Osteoblast (primary cell): Measurements from ENCODE around the gene IRGC. TPM values are rescaled to one million over a fixed set of nuclear protein-coding genes. Genes with fewer than 3 reads are reported as not detected.

Experiments
- DNase-seq: peaks from one replicate; pipeline ENCODE4 v3.0.0; 2011; ENCODE audit warnings: low spot score, mixed read lengths; ENCODE audit not compliant: insufficient read length; ENCODE audit errors: missing footprints
- H2AFZ ChIP-seq: 2 replicates; pipeline ENCODE4 v1.6.0; 2011; ENCODE audit warnings: mild to moderate bottlenecking, low read length
- H3K27ac ChIP-seq: 2 replicates; pipeline ENCODE4 v1.5.1; 2011; ENCODE audit warnings: mild to moderate bottlenecking, low read depth, low read length, moderate library complexity
- H3K27me3 ChIP-seq: 2 replicates; pipeline ENCODE4 v1.6.0; 2012; ENCODE audit warnings: mild to moderate bottlenecking, control low read depth, inconsistent platforms, low read length, moderate library complexity; ENCODE audit not compliant: insufficient read depth
- H3K36me3 ChIP-seq: 2 replicates; pipeline ENCODE4 v1.5.1; 2011; ENCODE audit warnings: mild to moderate bottlenecking, low read length, control low read depth, moderate library complexity; ENCODE audit not compliant: insufficient read depth
- H3K4me1 ChIP-seq: 2 replicates; pipeline ENCODE4 v1.5.1; 2011; ENCODE audit warnings: mild to moderate bottlenecking, low read length, control low read depth, moderate library complexity; ENCODE audit not compliant: insufficient read depth
- H3K4me2 ChIP-seq: 2 replicates; pipeline ENCODE4 v1.6.0; 2011; ENCODE audit warnings: mild to moderate bottlenecking, low read length; ENCODE audit not compliant: insufficient read depth
- H3K4me3 ChIP-seq: fragments of 200-600 bp; sonication (generic); 3 replicates; pipeline ENCODE4 v1.5.1; 2012; ENCODE audit warnings: mild to moderate bottlenecking, low read length, inconsistent platforms; ENCODE audit not compliant: insufficient read depth
- H3K79me2 ChIP-seq: 2 replicates; pipeline ENCODE4 v1.6.0; 2012; ENCODE audit warnings: mild to moderate bottlenecking, low read length, control low read depth, inconsistent platforms; ENCODE audit not compliant: insufficient read depth
- H3K9me3 ChIP-seq: 2 replicates; pipeline ENCODE4 v1.5.1; 2011; ENCODE audit warnings: low read depth, low read length, control low read depth
- H4K20me1 ChIP-seq: 2 replicates; pipeline ENCODE4 v1.6.0; 2012; ENCODE audit warnings: mild to moderate bottlenecking, low read length, control low read depth; ENCODE audit not compliant: insufficient read depth
- CTCF ChIP-seq: IDR thresholded peaks from 2 replicates; pipeline ENCODE4 v1.5.1; 2011; ENCODE audit warnings: mild to moderate bottlenecking, low read depth, low read length, moderate library complexity; ENCODE audit errors: extremely low read depth
- total RNA-seq: library from RNA; depleted of rRNA; stranded (reverse); fragments of >200 nt; gene quantifications from 2 replicates; pipeline ENCODE4 v1.2.3, GENCODE V29; 2012

IRGC gene
- total RNA-seq, 1 donor: not detected

GRCh38 chr19:43692385-43692784 is 23.5 kb upstream of the IRGC start:
- H3K9me3 ChIP-seq: peaks cover 15% of the 10 kb centered on the region
- H3K4me2 ChIP-seq: no peak overlapping the region
- no peak overlapping the region for H2AFZ ChIP-seq
- H3K4me1 ChIP-seq: no peaks in the 10 kb centered on the region
- DNase-seq: no peak
- no peaks in the 10 kb centered on the region for H4K20me1 ChIP-seq
- H3K4me3 ChIP-seq: no peak overlapping the region
- no peaks in the 10 kb centered on the region for H3K79me2 ChIP-seq
- H3K36me3 ChIP-seq: no peaks in the 10 kb centered on the region
- H3K27ac ChIP-seq: no peak overlapping the region
- peaks cover 4% of the 10 kb centered on the region for H3K27me3 ChIP-seq
- TF ChIP-seq CTCF: no peak

- DNase-seq: no peak
- no peak overlapping the region for H2AFZ ChIP-seq
- no peak overlapping the region for H3K4me3 ChIP-seq
- no peak for TF ChIP-seq CTCF
- H3K9me3 ChIP-seq: peaks cover 15% of the 10 kb centered on the region
- no peaks in the 10 kb centered on the region for H3K79me2 ChIP-seq
- H4K20me1 ChIP-seq: no peaks in the 10 kb centered on the region
- H3K4me1 ChIP-seq: no peaks in the 10 kb centered on the region
- no peak overlapping the region for H3K27ac ChIP-seq
- H3K36me3 ChIP-seq: no peaks in the 10 kb centered on the region
- H3K4me2 ChIP-seq: no peak overlapping the region
- H3K27me3 ChIP-seq: peaks cover 4% of the 10 kb centered on the region
Measured at GRCh38 chr19:43692877-43693276, 23.0 kb upstream of the IRGC start.

- Histone ChIP-seq H3K27me3 (peaks cover 4% of the 10 kb centered on the region), H3K36me3 (no peaks in the 10 kb centered on the region), H3K4me3 (no peak overlapping the region), H3K4me2 (no peak overlapping the region), H4K20me1 (no peaks in the 10 kb centered on the region), H2AFZ (no peak overlapping the region), H3K79me2 (no peaks in the 10 kb centered on the region), H3K4me1 (peaks cover under 1% of the 10 kb centered on the region), H3K27ac (no peak overlapping the region), H3K9me3 (peaks cover 15% of the 10 kb centered on the region)
- TF ChIP-seq CTCF: no peak
- DNase-seq: no peak
Measured at GRCh38 chr19:43694553-43694952, 21.3 kb upstream of the IRGC start.

- Histone ChIP-seq H3K4me1 (peaks cover 14% of the 10 kb centered on the region), H2AFZ (no peak overlapping the region), H3K4me2 (no peak overlapping the region), H3K4me3 (no peak overlapping the region), H3K79me2 (no peaks in the 10 kb centered on the region), H3K36me3 (no peaks in the 10 kb centered on the region), H3K27ac (no peak overlapping the region), H3K27me3 (peaks cover 4% of the 10 kb centered on the region), H3K9me3 (peaks cover 14% of the 10 kb centered on the region), H4K20me1 (no peaks in the 10 kb centered on the region)
- no peak for DNase-seq
- TF ChIP-seq CTCF: no peak
Measured at GRCh38 chr19:43695985-43696704, 19.7 kb upstream of the IRGC start.
